Measurements from ENCODE around the gene TOMM70. TPM values are rescaled to one million over a fixed set of nuclear protein-coding genes. Genes with fewer than 3 reads are reported as not detected.
A peak's percentile ranks its signal among the peaks of the same experiment; 100 is the strongest.

TOMM70 gene
- total RNA-seq, 1 experiment from 2014 or later: 59.2 TPM

- H3K27me3 Mint-ChIP-seq (ENCODE audit: low read depth): no peaks in the 10 kb centered on the region
- peaks cover 40% of the 10 kb centered on the region for H3K4me1 Mint-ChIP-seq
- DNase-seq (ENCODE audit: low spot score): no peak
- no peak for ATAC-seq
- H3K27ac Mint-ChIP-seq: peak overlapping the region; percentile 43
- H3K4me3 Mint-ChIP-seq: peak overlapping the region; percentile 94
- peaks cover 17% of the 10 kb centered on the region; the same call in 1 of the 2 replicates for H3K36me3 Mint-ChIP-seq
- CTCF ChIA-PET: interaction anchor here (1.6 kb wide), 1 partner anchor 60 kb away, joined by 6 read pairs; no protein-coding TSS in a partner anchor
- TF ChIP-seq, protein P1, sequence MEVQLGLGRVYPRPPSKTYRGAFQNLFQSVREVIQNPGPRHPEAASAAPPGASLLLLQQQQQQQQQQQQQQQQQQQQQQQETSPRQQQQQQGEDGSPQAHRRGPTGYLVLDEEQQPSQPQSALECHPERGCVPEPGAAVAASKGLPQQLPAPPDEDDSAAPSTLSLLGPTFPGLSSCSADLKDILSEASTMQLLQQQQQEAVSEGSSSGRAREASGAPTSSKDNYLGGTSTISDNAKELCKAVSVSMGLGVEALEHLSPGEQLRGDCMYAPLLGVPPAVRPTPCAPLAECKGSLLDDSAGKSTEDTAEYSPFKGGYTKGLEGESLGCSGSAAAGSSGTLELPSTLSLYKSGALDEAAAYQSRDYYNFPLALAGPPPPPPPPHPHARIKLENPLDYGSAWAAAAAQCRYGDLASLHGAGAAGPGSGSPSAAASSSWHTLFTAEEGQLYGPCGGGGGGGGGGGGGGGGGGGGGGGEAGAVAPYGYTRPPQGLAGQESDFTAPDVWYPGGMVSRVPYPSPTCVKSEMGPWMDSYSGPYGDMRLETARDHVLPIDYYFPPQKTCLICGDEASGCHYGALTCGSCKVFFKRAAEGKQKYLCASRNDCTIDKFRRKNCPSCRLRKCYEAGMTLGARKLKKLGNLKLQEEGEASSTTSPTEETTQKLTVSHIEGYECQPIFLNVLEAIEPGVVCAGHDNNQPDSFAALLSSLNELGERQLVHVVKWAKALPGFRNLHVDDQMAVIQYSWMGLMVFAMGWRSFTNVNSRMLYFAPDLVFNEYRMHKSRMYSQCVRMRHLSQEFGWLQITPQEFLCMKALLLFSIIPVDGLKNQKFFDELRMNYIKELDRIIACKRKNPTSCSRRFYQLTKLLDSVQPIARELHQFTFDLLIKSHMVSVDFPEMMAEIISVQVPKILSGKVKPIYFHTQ (CRISPR knock-in tag; IDR thresholded peaks at IDR 0.05): no peak
- TF ChIP-seq, protein P2, sequence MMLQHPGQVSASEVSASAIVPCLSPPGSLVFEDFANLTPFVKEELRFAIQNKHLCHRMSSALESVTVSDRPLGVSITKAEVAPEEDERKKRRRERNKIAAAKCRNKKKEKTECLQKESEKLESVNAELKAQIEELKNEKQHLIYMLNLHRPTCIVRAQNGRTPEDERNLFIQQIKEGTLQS (CRISPR knock-in tag; conservative IDR thresholded peaks at IDR 0.05): no peak
- TF ChIP-seq ZNF232 (CRISPR knock-in tag; IDR thresholded peaks at IDR 0.05) (no peak), FOXP1 (CRISPR knock-in tag; IDR thresholded peaks at IDR 0.05; ENCODE audit: borderline replicate concordance) (no peak), FOXJ3 (CRISPR knock-in tag; IDR thresholded peaks at IDR 0.05; ENCODE audit: borderline replicate concordance) (no peak), ARID4B (CRISPR knock-in tag; IDR thresholded peaks at IDR 0.05; ENCODE audit: borderline replicate concordance) (no peak)
- TF ChIP-seq, protein P3, sequence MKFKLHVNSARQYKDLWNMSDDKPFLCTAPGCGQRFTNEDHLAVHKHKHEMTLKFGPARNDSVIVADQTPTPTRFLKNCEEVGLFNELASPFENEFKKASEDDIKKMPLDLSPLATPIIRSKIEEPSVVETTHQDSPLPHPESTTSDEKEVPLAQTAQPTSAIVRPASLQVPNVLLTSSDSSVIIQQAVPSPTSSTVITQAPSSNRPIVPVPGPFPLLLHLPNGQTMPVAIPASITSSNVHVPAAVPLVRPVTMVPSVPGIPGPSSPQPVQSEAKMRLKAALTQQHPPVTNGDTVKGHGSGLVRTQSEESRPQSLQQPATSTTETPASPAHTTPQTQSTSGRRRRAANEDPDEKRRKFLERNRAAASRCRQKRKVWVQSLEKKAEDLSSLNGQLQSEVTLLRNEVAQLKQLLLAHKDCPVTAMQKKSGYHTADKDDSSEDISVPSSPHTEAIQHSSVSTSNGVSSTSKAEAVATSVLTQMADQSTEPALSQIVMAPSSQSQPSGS (CRISPR knock-in tag; IDR thresholded peaks at IDR 0.05; ENCODE audit: borderline replicate concordance, low read depth): no peak
- TF ChIP-seq, protein P4, sequence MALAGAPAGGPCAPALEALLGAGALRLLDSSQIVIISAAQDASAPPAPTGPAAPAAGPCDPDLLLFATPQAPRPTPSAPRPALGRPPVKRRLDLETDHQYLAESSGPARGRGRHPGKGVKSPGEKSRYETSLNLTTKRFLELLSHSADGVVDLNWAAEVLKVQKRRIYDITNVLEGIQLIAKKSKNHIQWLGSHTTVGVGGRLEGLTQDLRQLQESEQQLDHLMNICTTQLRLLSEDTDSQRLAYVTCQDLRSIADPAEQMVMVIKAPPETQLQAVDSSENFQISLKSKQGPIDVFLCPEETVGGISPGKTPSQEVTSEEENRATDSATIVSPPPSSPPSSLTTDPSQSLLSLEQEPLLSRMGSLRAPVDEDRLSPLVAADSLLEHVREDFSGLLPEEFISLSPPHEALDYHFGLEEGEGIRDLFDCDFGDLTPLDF (CRISPR knock-in tag; IDR thresholded peaks at IDR 0.05): no peak
- TF ChIP-seq, protein P5, sequence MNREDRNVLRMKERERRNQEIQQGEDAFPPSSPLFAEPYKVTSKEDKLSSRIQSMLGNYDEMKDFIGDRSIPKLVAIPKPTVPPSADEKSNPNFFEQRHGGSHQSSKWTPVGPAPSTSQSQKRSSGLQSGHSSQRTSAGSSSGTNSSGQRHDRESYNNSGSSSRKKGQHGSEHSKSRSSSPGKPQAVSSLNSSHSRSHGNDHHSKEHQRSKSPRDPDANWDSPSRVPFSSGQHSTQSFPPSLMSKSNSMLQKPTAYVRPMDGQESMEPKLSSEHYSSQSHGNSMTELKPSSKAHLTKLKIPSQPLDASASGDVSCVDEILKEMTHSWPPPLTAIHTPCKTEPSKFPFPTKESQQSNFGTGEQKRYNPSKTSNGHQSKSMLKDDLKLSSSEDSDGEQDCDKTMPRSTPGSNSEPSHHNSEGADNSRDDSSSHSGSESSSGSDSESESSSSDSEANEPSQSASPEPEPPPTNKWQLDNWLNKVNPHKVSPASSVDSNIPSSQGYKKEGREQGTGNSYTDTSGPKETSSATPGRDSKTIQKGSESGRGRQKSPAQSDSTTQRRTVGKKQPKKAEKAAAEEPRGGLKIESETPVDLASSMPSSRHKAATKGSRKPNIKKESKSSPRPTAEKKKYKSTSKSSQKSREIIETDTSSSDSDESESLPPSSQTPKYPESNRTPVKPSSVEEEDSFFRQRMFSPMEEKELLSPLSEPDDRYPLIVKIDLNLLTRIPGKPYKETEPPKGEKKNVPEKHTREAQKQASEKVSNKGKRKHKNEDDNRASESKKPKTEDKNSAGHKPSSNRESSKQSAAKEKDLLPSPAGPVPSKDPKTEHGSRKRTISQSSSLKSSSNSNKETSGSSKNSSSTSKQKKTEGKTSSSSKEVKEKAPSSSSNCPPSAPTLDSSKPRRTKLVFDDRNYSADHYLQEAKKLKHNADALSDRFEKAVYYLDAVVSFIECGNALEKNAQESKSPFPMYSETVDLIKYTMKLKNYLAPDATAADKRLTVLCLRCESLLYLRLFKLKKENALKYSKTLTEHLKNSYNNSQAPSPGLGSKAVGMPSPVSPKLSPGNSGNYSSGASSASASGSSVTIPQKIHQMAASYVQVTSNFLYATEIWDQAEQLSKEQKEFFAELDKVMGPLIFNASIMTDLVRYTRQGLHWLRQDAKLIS (CRISPR knock-in tag; IDR thresholded peaks at IDR 0.05; ENCODE audit: borderline replicate concordance): no peak
- POLR2A ChIA-PET: no interaction called here
- H3K9me3 Mint-ChIP-seq: no peaks in the 10 kb centered on the region
These were observed 2.0 kb upstream of the TOMM70 start for GRCh38 chr3:100402891-100403290.
